GM18951 (cell line): ENCODE measurements around the gene RAB10.
"Not testable (repeated sequence)": the region's sequence is repeated elsewhere in the genome, so short reads cannot be mapped to it uniquely, and the experiment has no call there.

ENCODE experiments used
- POLR2A ChIP-seq: IDR thresholded peaks from 4 replicates; pipeline ENCODE4 v1.6.1; 2011; ENCODE audit warnings: mild to moderate bottlenecking; ENCODE audit not compliant: insufficient read length, insufficient read depth; ENCODE audit errors: extremely low read depth
- in situ Hi-C: fragments of 300-500 bp; cut with MboI; formaldehyde crosslinking; loops from one replicate; pipeline ENCODE4 v1.12.0; 2022; ENCODE audit warnings: low sequenced_read_pairs, mixed read lengths, inconsistent platforms; ENCODE audit not compliant: unreplicated experiment

RAB10 gene

GRCh38 chr2:26103752-26104151 lies 69.9 kb downstream of the RAB10 start:
- no peak for TF ChIP-seq POLR2A
- in situ Hi-C loops: no loop called here

- in situ Hi-C loops: not testable (repeated sequence)
Measured at GRCh38 chr2:26108701-26109100, 74.8 kb downstream of the RAB10 start.

DNA sequence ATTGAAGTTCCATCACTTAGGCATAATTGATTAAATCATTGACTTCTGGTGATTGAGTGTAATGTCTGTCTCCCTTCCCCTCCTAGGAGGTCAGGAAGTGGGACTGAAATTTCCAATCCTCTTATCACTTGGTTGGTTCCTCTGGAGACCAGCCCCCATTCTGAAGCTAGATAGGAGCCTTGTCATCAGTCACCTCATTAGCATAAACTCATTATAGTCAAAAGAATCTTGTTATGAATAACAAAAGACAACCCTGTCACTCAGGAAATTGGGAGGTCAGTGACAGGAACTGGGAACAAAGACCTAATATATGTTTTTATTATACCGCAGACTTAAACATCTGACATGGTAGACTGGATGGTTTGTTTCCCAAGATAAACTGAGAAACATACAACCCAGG lies 78.3 kb downstream of the RAB10 start:
- TF ChIP-seq POLR2A: no peak

GRCh38 chr2:26114151-26114550 lies 80.3 kb downstream of the RAB10 start:
- no peak for TF ChIP-seq POLR2A

More for the DNA sequence above, 78.3 kb downstream of the RAB10 start:
- in situ Hi-C loops: no loop called here

DNA sequence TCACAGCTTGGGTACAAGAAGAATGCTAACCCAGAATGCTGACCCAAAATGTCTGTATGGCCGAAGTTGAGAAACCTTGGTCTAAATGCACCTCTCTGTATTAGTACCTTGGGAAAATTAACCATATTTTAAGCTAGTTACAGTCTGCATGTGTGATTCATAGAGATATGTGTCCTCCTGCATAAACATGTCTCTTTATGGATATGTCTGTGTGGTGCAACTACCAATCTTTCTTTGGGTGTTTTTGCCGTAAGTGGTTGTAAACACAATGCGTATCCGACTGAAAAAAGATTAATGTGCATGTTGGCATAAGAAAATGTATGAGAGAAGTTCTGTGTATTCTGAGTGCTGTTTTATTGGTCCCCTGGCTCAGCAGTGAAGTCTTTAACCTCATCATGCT lies 84.8 kb downstream of the RAB10 start:
- in situ Hi-C loops: no loop called here
- no peak for TF ChIP-seq POLR2A

More at GRCh38 chr2:26114151-26114550, 80.3 kb downstream of the RAB10 start:
- in situ Hi-C loops: no loop called here

- in situ Hi-C loops: no loop called here
- TF ChIP-seq POLR2A: no peak
Measured at GRCh38 chr2:26119521-26119920, 85.6 kb downstream of the RAB10 start.

- in situ Hi-C loops: no loop called here
- no peak for TF ChIP-seq POLR2A
Measured at GRCh38 chr2:26122630-26123029, 88.7 kb downstream of the RAB10 start.

GRCh38 chr2:26123426-26123825 lies 89.5 kb downstream of the RAB10 start:
- no peak for TF ChIP-seq POLR2A
- in situ Hi-C loops: no loop called here

DNA sequence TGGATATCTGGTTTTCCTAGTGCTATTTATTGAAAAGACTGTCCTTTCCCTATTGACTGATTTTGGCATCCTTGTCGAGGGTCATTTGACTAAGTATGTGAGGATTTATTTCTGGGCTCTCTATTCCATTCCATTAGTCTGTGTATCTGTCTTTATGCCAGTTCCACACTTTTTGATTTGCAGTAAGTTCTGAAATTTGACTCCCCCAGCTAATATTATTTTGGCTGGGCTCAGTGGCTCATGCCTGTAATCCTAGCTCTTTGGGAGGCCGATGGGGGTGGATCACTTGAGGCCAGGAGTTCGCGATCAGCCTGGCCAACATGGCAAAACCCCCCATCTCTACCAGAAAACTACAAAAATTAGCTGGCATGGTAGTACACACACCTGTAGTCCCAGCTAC lies 92.2 kb downstream of the RAB10 start:
- in situ Hi-C loops: no loop called here
- TF ChIP-seq POLR2A: no peak

DNA sequence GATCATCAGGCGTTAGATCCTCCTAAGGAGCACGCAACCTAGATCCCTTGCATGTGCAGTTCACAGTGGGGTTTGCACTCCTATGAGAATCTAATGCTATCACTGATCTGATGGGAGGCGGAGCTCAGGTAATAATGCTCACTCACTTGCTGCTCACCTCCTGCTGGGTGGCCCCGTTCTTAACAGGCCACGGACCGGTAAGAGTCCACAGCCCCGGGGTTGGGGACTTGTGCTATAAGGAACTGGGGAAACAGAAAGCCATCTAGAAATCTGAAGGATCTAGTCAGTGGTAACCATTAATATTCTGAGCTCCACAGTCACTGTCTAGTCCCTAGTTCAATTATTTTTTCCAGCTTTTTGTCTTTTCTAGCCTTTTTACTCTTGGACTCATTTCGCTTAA lies 94.3 kb downstream of the RAB10 start:
- TF ChIP-seq POLR2A: no peak

DNA sequence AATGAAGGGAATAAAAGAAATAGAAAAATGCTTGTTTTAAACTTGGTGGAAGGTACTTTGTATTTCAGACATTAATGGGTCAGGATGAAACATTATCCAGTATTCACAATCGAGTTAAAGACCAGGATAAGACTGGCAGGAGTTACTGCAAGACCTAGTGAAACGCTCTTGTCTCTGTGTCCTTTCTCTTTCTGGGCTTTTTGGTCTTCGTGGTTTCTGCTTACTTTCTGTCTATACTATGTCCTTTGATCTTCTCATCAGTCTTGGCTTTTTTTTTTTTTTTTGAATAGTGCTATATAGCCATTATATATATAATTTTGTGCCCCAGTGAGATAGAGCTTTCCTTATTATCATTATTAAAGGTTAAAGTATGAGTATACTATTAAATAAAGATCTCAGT lies 96.9 kb downstream of the RAB10 start:
- no peak for TF ChIP-seq POLR2A
- in situ Hi-C loops: no loop called here

More for the DNA sequence above, 94.3 kb downstream of the RAB10 start:
- in situ Hi-C loops: no loop called here

GRCh38 chr2:26136451-26136850 lies 102.6 kb downstream of the RAB10 start:
- no peak for TF ChIP-seq POLR2A
- in situ Hi-C loops: no loop called here

DNA sequence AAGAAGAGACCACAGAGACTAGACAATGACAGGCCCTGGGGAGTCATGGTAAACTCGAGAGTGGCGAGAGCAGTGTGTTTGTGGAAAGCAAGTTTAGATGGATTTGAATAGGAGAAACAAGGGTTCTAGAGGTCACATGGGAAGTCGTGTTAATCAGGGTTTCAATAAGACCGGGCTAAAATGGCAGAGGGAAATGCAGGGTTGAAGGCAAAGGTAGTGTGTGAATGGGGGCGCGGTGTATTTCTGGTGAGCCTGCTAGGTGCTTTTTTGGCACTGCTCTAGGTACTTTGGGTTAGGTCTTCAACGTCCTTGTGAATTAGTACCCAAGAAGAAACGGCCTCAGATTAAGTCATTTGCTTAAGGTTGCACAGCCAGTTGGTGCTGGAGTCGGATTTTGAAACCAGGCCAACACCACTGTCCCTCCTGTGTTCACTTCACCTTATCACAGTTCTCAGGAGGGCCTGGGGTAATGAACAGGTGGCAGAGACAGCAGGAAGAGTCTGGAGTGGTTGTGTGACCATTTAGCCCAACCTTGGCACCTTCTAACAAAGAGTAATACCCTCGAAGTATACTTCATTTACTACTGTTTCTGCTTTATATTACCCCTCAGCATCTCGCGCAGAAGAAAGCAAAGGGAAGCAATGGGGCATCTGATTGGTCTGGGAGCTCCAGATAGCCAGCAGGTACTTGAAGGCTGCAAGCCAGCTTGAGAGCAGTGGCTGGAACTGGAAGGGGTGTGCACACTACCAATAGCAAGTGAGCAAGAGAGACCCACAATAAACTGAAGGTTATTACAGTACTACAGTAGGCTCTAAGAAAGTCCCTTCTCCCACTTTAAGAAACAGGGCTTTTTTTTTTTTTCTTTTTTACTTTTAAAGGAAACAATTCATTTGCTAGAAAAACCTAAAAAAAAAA lies 105.6 kb downstream of the RAB10 start:
- in situ Hi-C loops: loop anchor here (10.0 kb wide), 1 partner anchor 145 kb away; no protein-coding TSS in a partner anchor
- no peak for TF ChIP-seq POLR2A

DNA sequence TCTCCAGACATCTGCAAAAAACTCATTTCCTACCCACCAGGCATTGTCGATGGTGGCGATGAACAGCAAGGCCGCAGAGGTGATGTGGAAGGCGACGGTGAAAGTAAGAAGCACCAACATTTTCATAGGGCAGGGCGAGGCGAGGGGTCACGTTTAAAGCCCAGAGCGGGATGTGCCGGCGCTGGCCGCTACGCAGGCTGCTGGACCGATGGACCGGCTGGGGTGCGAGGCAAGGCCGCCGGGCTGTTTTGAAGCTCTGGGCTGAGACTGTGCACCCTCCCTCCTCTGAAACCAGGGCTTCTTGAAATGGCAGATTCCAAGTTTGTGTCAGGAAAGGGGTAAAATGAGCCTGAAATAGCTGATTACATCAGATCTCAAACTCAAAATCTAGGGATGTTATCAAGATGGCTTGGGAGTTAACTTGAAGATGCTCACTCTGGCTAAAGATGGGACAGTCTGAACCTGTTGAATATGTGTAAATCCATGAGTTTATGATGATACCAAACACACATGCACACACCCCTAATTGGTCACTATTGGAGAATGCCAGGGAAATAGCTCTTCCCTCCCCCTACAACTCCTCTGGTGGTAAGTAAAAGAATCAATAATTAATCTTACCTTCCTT lies 107.4 kb downstream of the RAB10 start:
- in situ Hi-C loops: loop anchor here (10.0 kb wide), 1 partner anchor 146 kb away; no protein-coding TSS in a partner anchor
- TF ChIP-seq POLR2A: no peak

GRCh38 chr2:26144031-26144430 lies 110.1 kb downstream of the RAB10 start:
- in situ Hi-C loops: loop anchor here (10.0 kb wide), 1 partner anchor 149 kb away; no protein-coding TSS in a partner anchor
- no peak for TF ChIP-seq POLR2A
